Pancreas (tissue), 10 donors: ENCODE measurements around the gene TERF2IP. TPM values are rescaled to one million over a fixed set of nuclear protein-coding genes. Genes with fewer than 3 reads are reported as not detected.

ENCODE experiments used
- ATAC-seq, 4 donors: fragments of 200-7000 bp; cut with Tn5 transposase; one replicate each; pipeline versions ENCODE4 v1.8.0 to v1.9.1; 2020; ENCODE audit warnings: mild to moderate bottlenecking in 4 of 4, moderate library complexity in 4 of 4
- DNase-seq, 6 donors: peaks; one replicate each; pipeline ENCODE4 v3.0.0-alpha.2; 2020
- FAIRE-seq: peaks from 2 replicates; lab custom pipeline; 2012; peaks lifted over from hg19 to GRCh38; lab: Jason Lieb, UNC
- H3K27ac ChIP-seq, 4 donors: fragments of 200-600 bp; sonication (generic); 1 replicate in 3 of 4; 2 replicates in 1 of 4; pipeline versions ENCODE4 v1.5.0 to v1.8.0; 2020
- H3K27me3 ChIP-seq, 4 donors: fragments of 200-600 bp; one replicate each; pipeline ENCODE4 v1.8.0; 2021
- H3K36me3 ChIP-seq, 3 donors: fragments of 200-600 bp; sonication (generic) in 1 of 3; one replicate each; pipeline versions ENCODE4 v1.5.0 to v1.8.0; 2020 to 2021
- H3K4me1 ChIP-seq, 3 donors: fragments of 200-600 bp; one replicate each; pipeline ENCODE4 v1.8.0; 2021
- H3K4me3 ChIP-seq, 4 donors: fragments of 200-600 bp; sonication (generic) in 2 of 4; one replicate each; pipeline versions ENCODE4 v1.5.0 to v1.8.0; 2020 to 2021
- H3K9me3 ChIP-seq, 4 donors: fragments of 200-600 bp; one replicate each; pipeline ENCODE4 v1.8.0; 2021
- WGBS, 2 donors: extraction: QIAGEN DNeasy Blood & Tissue Kit; methylation state at CpG; one replicate each; pipeline ENCODE4 v1.1.7; 2013; 5-methylcytosine and 5-hydroxymethylcytosine counted together
- intact Hi-C, 3 donors: fragments of 100-400 bp; cut with DNase I; formaldehyde crosslinking; loops; one replicate each; pipeline versions ENCODE4 v1.11.1 to v1.14.2; 2022
- polyA plus RNA-seq, 2 donors: library from polyadenylated mRNA; stranded (reverse); fragments of 200-250 nt; gene quantifications; one replicate each; pipeline ENCODE4 v1.2.3, GENCODE V29; 2013
- total RNA-seq, 6 donors: library from RNA; stranded (reverse); fragmentation: NEBNext Ultra II Directional in 4 of 6; extraction: Animal tissue kit (Norgen Biotek cat#: 25700) in 4 of 6; gene quantifications; one replicate each; pipeline versions ENCODE4 v1.2.1 to v1.2.4, GENCODE V29; 2021 to 2023
- TF ChIP-seq, protein P1 (sequence below), 4 donors: fragments of 200-600 bp; sonication (generic) in 3 of 4; IDR thresholded peaks; one replicate each; pipeline versions ENCODE4 v1.5.0 to v1.8.0; 2021; ENCODE audit warnings: antibody characterized with exemption in 4 of 4
- donor health status: healthy with polysubstance abuse.
- donor health status: DM: no; HTN: no; CAD: no; lungs with moderate emphysema.
- donor health status: DM: no; HTN: no; CAD: no.
- donor health status: control.
- donor health status: control.
- donor health status: Bipolar disorder and iron deficiency.
- donor health status: DM: yes; HTN: yes; CAD: no.
- donor health status: DM: no; HTN: no; CAD: no.
- donor health status: DM: no; HTN: no; CAD: no.
- donor health status: DM: yes; HTN: yes; CAD: no.

TERF2IP gene
- total and polyA plus RNA-seq, 8 donors = 14.6 to 69.7 (median 22.8) TPM

GRCh38 chr16:75626806-75627205 is 20.8 kb upstream of the TERF2IP start:
- Histone ChIP-seq H3K27me3 (no peaks in the 10 kb centered on the region), H3K9me3 (no peaks in the 10 kb centered on the region), H3K4me3 (no peak overlapping the region), H3K36me3 (peaks cover 0 to 50% (median 34%) of the 10 kb centered on the region in 3 donors), H3K27ac (no peak overlapping the region), H3K4me1 (peaks cover 0 to 6% (median 5%) of the 10 kb centered on the region in 3 donors)
- intact Hi-C loops = loop anchor here in 1 of 3 donors (10.0 kb wide), 1 partner anchor 152 kb away; no protein-coding TSS in a partner anchor
- TF ChIP-seq, protein P1, sequence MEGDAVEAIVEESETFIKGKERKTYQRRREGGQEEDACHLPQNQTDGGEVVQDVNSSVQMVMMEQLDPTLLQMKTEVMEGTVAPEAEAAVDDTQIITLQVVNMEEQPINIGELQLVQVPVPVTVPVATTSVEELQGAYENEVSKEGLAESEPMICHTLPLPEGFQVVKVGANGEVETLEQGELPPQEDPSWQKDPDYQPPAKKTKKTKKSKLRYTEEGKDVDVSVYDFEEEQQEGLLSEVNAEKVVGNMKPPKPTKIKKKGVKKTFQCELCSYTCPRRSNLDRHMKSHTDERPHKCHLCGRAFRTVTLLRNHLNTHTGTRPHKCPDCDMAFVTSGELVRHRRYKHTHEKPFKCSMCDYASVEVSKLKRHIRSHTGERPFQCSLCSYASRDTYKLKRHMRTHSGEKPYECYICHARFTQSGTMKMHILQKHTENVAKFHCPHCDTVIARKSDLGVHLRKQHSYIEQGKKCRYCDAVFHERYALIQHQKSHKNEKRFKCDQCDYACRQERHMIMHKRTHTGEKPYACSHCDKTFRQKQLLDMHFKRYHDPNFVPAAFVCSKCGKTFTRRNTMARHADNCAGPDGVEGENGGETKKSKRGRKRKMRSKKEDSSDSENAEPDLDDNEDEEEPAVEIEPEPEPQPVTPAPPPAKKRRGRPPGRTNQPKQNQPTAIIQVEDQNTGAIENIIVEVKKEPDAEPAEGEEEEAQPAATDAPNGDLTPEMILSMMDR (IDR thresholded peaks at IDR 0.05) = no peak
- ATAC-seq (no peak), FAIRE-seq (no peak), DNase-seq (no peak)
- 93% methylated on average over 4 of the region's 4 CpGs for WGBS, 2 donors

GRCh38 chr16:75627851-75628250 is 19.7 kb upstream of the TERF2IP start:
- intact Hi-C loops = loop anchor here in 1 of 3 donors (10.0 kb wide), 1 partner anchor 153 kb away; no protein-coding TSS in a partner anchor
- Histone ChIP-seq H3K27ac (no peak overlapping the region), H3K4me3 (no peak overlapping the region), H3K9me3 (no peaks in the 10 kb centered on the region), H3K36me3 (peaks cover 0 to 56% (median 35%) of the 10 kb centered on the region in 3 donors), H3K27me3 (no peaks in the 10 kb centered on the region), H3K4me1 (no peaks in the 10 kb centered on the region)
- no peak for FAIRE-seq
- WGBS, 2 donors = 70 to 72% methylated on average over 3 of the region's 3 CpGs
- ATAC-seq = no peak
- no peak for DNase-seq
- TF ChIP-seq, protein P1 (IDR thresholded peaks at IDR 0.05) = no peak

- Histone ChIP-seq H3K4me3 (no peak overlapping the region), H3K36me3 (peaks cover 0 to 61% (median 39%) of the 10 kb centered on the region in 3 donors), H3K4me1 (no peaks in the 10 kb centered on the region), H3K27ac (no peak overlapping the region), H3K9me3 (no peaks in the 10 kb centered on the region), H3K27me3 (no peaks in the 10 kb centered on the region)
- intact Hi-C loops = loop anchor here in 1 of 3 donors (10.0 kb wide), 1 partner anchor 154 kb away; no protein-coding TSS in a partner anchor
- ATAC-seq = no peak
- DNase-seq = no peak
- TF ChIP-seq, protein P1 (IDR thresholded peaks at IDR 0.05) = no peak
- WGBS, 2 donors = 94 to 95% methylated on average over 4 of the region's 4 CpGs
- FAIRE-seq = no peak
These were observed 19.2 kb upstream of the TERF2IP start for GRCh38 chr16:75628351-75628750.

DNA sequence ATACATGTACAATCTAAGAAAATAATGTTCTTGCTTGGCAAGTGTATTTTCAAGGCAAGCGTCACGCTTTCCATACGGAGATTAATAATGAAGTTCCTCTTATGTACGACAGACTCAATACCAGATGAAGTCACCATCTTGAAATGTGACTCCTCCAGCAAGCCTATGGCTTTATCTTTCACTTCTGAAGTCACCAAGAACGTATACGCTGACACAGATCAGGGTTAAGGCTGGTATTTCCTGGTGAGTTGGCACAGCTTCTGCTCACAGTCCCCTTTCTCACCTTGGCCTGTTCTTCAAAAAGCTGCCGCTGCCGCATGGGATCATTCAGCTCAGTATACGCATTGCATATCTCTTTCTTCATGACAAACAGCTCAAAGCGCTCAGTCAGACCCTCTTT is 18.4 kb upstream of the TERF2IP start:
- Histone ChIP-seq H3K27ac (no peak overlapping the region), H3K4me1 (no peaks in the 10 kb centered on the region), H3K27me3 (no peaks in the 10 kb centered on the region), H3K4me3 (no peak overlapping the region), H3K9me3 (no peaks in the 10 kb centered on the region), H3K36me3 (peaks cover 0 to 69% (median 46%) of the 10 kb centered on the region in 3 donors)
- intact Hi-C loops = loop anchor here in 1 of 3 donors (10.0 kb wide), 1 partner anchor 154 kb away; no protein-coding TSS in a partner anchor
- DNase-seq (no peak), ATAC-seq (no peak), FAIRE-seq (no peak)
- 94% methylated on average over 10 of the region's 10 CpGs for WGBS, 2 donors
- TF ChIP-seq, protein P1 (IDR thresholded peaks at IDR 0.05) = no peak

DNA sequence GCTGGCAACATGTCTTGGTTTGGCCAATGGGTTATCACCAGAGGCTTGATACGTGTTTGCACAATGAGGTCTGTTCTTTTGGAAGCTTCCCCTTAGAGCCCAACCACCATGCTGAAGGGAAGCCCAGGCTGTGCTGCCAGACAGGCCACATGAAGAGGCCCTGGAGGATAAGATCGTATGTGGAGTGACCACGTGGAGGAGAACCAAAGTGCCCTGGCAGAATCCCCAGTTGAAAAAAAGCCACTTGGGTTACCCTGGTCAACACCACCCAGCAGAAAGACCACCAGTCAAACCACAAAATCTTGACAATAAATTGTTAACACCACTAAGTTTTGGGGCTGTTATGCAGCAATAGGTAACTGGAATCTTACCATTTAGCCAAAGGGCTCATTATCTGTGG is 17.5 kb upstream of the TERF2IP start:
- TF ChIP-seq, protein P1 (IDR thresholded peaks at IDR 0.05) = no peak
- ATAC-seq = no peak
- Histone ChIP-seq H3K4me1 (no peaks in the 10 kb centered on the region), H3K36me3 (peaks cover 2 to 72% (median 55%) of the 10 kb centered on the region in 3 donors), H3K27ac (no peak overlapping the region), H3K9me3 (no peaks in the 10 kb centered on the region), H3K4me3 (no peak overlapping the region), H3K27me3 (no peaks in the 10 kb centered on the region)
- intact Hi-C loops = no loop called here
- DNase-seq = no peak
- WGBS, 2 donors = 91 to 92% methylated on average over 3 of the region's 3 CpGs
- FAIRE-seq = no peak
